ENCODE results near the gene ZFHX3.

GRCh38 chr16:72848028-72848400 lies 199.9 kb downstream of the ZFHX3 start:
- TF ChIP-seq CHD2 (IDR thresholded peaks at IDR 0.05; ENCODE audit: low read length) (no peak), USF2 (IDR thresholded peaks at IDR 0.05; ENCODE audit: low read length) (no peak), POLR2AphosphoS5 (IDR thresholded peaks at IDR 0.05; ENCODE audit: low read depth, low read length) (no peak), EZH2 (IDR thresholded peaks at IDR 0.05; ENCODE audit: low read depth, low read length, severe bottlenecking) (no peak), TAF1 (IDR thresholded peaks at IDR 0.05; ENCODE audit: low read depth, low read length) (no peak), CTCF (IDR thresholded peaks at IDR 0.05; ENCODE audit: control extremely low read depth in 1 of 3, insufficient read depth in 1 of 3, low read depth in 1 of 3, low read length in 3 of 3) (no peak), ZNF274 (IDR thresholded peaks at IDR 0.05; ENCODE audit: borderline replicate concordance, extremely low read depth, low read length) (no peak), ATF3 (IDR thresholded peaks at IDR 0.05; ENCODE audit: insufficient read depth, low read depth, low read length) (no peak), RFX5 (IDR thresholded peaks at IDR 0.05; ENCODE audit: borderline replicate concordance, low read depth, low read length) (no peak), FOSL1 (IDR thresholded peaks at IDR 0.05; ENCODE audit: insufficient read depth, low read depth, low read length) (no peak)
